Measurements from ENCODE around the gene TPH1.
"Not testable (repeated sequence)": the region's sequence is repeated elsewhere in the genome, so short reads cannot be mapped to it uniquely, and the experiment has no call there.

DNA sequence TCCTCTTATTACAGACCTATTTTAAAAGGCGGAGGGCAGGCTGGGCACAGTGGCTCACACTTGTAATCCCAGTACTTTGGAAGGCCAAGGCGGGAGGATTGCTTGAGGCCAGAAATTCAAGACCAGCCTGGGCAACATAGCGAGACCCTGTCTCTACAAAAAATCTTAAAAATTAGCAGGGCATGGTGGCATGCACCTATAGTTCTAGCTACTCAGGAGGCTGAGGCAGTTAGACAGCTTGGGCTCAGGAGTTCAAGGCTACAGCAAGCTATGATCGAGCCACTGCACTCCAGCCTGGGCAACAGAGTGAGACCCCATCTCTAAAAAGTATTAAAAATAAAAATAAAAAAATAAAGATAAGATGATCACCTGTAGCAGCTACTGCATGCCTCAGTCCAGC, 45.9 kb downstream of the TPH1 start:
- TF ChIP-seq, protein P1, sequence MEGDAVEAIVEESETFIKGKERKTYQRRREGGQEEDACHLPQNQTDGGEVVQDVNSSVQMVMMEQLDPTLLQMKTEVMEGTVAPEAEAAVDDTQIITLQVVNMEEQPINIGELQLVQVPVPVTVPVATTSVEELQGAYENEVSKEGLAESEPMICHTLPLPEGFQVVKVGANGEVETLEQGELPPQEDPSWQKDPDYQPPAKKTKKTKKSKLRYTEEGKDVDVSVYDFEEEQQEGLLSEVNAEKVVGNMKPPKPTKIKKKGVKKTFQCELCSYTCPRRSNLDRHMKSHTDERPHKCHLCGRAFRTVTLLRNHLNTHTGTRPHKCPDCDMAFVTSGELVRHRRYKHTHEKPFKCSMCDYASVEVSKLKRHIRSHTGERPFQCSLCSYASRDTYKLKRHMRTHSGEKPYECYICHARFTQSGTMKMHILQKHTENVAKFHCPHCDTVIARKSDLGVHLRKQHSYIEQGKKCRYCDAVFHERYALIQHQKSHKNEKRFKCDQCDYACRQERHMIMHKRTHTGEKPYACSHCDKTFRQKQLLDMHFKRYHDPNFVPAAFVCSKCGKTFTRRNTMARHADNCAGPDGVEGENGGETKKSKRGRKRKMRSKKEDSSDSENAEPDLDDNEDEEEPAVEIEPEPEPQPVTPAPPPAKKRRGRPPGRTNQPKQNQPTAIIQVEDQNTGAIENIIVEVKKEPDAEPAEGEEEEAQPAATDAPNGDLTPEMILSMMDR (IDR thresholded peaks at IDR 0.05; ENCODE audit: low read length), result not testable (repeated sequence)
- TF ChIP-seq EZH2 (optimal IDR thresholded peaks at IDR 0.05; ENCODE audit: low read depth, low read length); EZH2phosphoT487 (IDR thresholded peaks at IDR 0.05; ENCODE audit: low read length): not testable (repeated sequence)
